Gastrocnemius medialis (tissue), 4 donors: ENCODE data around the gene TCHHL1.

Experiments used
- POLR2A ChIP-seq, 2 donors: fragments of 450-650 bp; IDR thresholded peaks; one replicate each; pipeline ENCODE4 v1.6.1; 2017; ENCODE audit warnings: antibody characterized with exemption in 2 of 2, mild to moderate bottlenecking in 2 of 2, moderate library complexity in 2 of 2
- TF ChIP-seq, protein P1 (sequence below), 5 experiments: fragments of 450-650 bp in 3 of 5; fragments of 200-600 bp in 2 of 5; sonication (generic) in 2 of 5; IDR thresholded peaks in 4 of 5; conservative IDR thresholded peaks in 1 of 5; 1 replicate in 4 of 5; 2 replicates in 1 of 5; pipeline ENCODE4 v1.5.1; 2016 to 2019; ENCODE audit warnings: antibody characterized with exemption in 5 of 5, mild to moderate bottlenecking in 3 of 5, moderate library complexity in 3 of 5

- TF ChIP-seq, protein P1, sequence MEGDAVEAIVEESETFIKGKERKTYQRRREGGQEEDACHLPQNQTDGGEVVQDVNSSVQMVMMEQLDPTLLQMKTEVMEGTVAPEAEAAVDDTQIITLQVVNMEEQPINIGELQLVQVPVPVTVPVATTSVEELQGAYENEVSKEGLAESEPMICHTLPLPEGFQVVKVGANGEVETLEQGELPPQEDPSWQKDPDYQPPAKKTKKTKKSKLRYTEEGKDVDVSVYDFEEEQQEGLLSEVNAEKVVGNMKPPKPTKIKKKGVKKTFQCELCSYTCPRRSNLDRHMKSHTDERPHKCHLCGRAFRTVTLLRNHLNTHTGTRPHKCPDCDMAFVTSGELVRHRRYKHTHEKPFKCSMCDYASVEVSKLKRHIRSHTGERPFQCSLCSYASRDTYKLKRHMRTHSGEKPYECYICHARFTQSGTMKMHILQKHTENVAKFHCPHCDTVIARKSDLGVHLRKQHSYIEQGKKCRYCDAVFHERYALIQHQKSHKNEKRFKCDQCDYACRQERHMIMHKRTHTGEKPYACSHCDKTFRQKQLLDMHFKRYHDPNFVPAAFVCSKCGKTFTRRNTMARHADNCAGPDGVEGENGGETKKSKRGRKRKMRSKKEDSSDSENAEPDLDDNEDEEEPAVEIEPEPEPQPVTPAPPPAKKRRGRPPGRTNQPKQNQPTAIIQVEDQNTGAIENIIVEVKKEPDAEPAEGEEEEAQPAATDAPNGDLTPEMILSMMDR (IDR thresholded peaks at IDR 0.05 in 4 of 5, conservative IDR thresholded peaks at IDR 0.05 in 1 of 5), result no peak
- no peak for TF ChIP-seq POLR2A (IDR thresholded peaks at IDR 0.05)
Observed at GRCh38 chr1:152067150-152067549, 21.7 kb downstream of the TCHHL1 start.
